Measurements from ENCODE around the gene TMEM204.

Gene TMEM204

GRCh38 chr16:1510941-1511351 lies 22.5 kb upstream of the TMEM204 start:
- TF ChIP-seq CTCF (IDR thresholded peaks at IDR 0.05; ENCODE audit: low read depth, low read length, missing control alignments): no peak
- no peak for DNase-seq (ENCODE audit: extremely low read depth, low read depth)
- H3K4me3 ChIP-seq (replicated peaks; ENCODE audit: low read depth, low read length): no peak overlapping the region

DNA sequence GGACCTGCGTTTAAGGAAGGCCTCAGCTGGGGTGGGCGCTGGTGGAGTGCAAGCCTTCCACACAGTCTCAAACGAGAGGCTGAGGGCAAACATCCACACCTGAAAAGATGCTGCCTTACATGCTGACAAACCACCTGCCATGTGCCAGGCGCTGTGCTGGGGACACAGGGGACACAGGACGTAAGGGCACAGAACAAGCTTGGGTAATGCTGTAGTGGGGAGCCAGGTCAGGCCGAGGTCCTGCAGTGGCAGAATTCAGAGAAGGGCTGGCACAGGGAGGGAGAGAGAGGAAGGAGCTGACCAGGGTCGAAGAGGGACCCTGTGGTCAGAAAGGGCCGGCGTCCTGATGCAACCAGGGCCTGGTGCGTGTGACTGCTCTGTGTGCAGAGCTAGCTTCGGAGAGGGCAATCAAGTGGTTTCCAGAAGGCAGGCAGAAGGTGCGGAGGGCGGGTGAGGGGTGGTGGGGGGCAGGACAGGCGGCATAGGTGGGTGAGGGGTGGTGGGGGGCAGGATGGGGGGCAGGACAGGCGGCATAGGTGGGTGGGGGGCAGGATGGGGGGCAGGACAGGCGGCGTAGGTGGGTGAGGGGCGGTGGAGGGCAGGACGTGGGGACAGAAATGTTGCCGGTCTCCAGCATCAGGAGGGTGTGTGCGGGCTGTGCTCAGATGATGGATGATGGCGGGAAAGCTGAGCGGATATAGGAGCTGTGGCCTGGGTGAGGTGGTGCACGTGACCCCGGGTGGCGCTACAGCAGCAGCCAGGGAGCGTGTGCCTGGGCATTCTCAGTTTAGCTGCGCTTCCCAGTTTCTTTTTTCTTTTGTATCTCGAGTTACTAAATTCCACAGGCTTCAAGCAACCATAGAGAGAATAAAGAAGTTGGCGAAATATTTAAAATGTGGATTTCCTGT lies 21.6 kb upstream of the TMEM204 start:
- TF ChIP-seq CTCF (IDR thresholded peaks at IDR 0.05; ENCODE audit: low read depth, low read length, missing control alignments): no peak
- no peak for DNase-seq (ENCODE audit: extremely low read depth, low read depth)

DNA sequence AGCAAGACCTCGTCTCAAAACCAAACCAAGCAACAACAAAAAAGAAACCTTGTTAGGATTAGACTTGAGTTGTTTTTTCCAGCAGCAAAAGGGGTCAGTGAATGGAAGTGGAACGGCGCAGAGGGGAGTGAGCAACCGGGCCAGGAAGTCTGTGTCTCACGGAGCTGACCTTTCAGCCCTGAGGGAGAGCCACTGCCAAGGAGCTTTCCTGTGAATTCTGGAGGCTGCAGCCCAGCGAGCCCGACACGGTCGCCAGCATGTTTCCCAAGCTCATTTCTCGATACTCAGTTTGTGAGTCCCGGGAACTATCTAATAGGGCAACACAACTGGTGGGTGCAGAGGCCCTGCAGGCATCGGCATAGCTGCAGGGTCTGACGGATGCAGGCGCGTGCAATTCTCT lies 20.7 kb upstream of the TMEM204 start:
- TF ChIP-seq CTCF (IDR thresholded peaks at IDR 0.05; ENCODE audit: low read depth, low read length, missing control alignments): no peak
- no peak for DNase-seq (ENCODE audit: extremely low read depth, low read depth)
- no peak overlapping the region for H3K4me3 ChIP-seq (replicated peaks; ENCODE audit: low read depth, low read length)

More for the DNA sequence above, 21.6 kb upstream of the TMEM204 start:
- H3K4me3 ChIP-seq (replicated peaks; ENCODE audit: low read depth, low read length): no peak overlapping the region

GRCh38 chr16:1514507-1514906 lies 19.0 kb upstream of the TMEM204 start:
- no peak overlapping the region for H3K4me3 ChIP-seq (replicated peaks; ENCODE audit: low read depth, low read length)
- TF ChIP-seq CTCF (IDR thresholded peaks at IDR 0.05; ENCODE audit: low read depth, low read length, missing control alignments): no peak
- no peak for DNase-seq (ENCODE audit: extremely low read depth, low read depth)

GRCh38 chr16:1518626-1519135 lies 14.8 kb upstream of the TMEM204 start:
- no peak for DNase-seq (ENCODE audit: extremely low read depth, low read depth)
- no peak for TF ChIP-seq CTCF (IDR thresholded peaks at IDR 0.05; ENCODE audit: low read depth, low read length, missing control alignments)
- H3K4me3 ChIP-seq (replicated peaks; ENCODE audit: low read depth, low read length): no peak overlapping the region

GRCh38 chr16:1519831-1520230 lies 13.6 kb upstream of the TMEM204 start:
- no peak overlapping the region for H3K4me3 ChIP-seq (replicated peaks; ENCODE audit: low read depth, low read length)
- no peak for TF ChIP-seq CTCF (IDR thresholded peaks at IDR 0.05; ENCODE audit: low read depth, low read length, missing control alignments)
- DNase-seq (ENCODE audit: extremely low read depth, low read depth): no peak
